PFSK-1 (cell line): Measurements from ENCODE around the gene AIFM3.

Experiments
- FOXP2 ChIP-seq: optimal IDR thresholded peaks from 2 replicates; pipeline ENCODE3; 2011; ENCODE audit warnings: borderline replicate concordance, control low read depth, inconsistent platforms; ENCODE audit not compliant: insufficient read depth; ENCODE audit errors: extremely low read length, extremely low read depth
- POLR2AphosphoS5 ChIP-seq: IDR thresholded peaks from 2 replicates; pipeline ENCODE4 v1.6.1; 2012; ENCODE audit warnings: low read depth, mild to moderate bottlenecking, control low read depth, low read length, moderate library complexity
- SIN3A ChIP-seq: IDR thresholded peaks from 2 replicates; pipeline ENCODE4 v1.6.1; 2012; ENCODE audit warnings: mild to moderate bottlenecking, low read length, moderate library complexity, borderline replicate concordance; ENCODE audit not compliant: insufficient read depth
- TAF1 ChIP-seq: IDR thresholded peaks from 2 replicates; pipeline ENCODE4 v1.6.1; 2012; ENCODE audit warnings: low read length, control low read depth, borderline replicate concordance; ENCODE audit not compliant: insufficient read depth
- TF ChIP-seq, protein P1 (sequence below), 2 experiments: IDR thresholded peaks; 2 replicates each; pipeline versions ENCODE4 v1.6.1 to v1.8.0; 2011 to 2012; ENCODE audit warnings: low read depth in 2 of 2, low read length in 2 of 2, control low read depth in 1 of 2, inconsistent platforms in 1 of 2, mild to moderate bottlenecking in 1 of 2, moderate library complexity in 1 of 2; ENCODE audit not compliant: insufficient read depth in 1 of 2

DNA sequence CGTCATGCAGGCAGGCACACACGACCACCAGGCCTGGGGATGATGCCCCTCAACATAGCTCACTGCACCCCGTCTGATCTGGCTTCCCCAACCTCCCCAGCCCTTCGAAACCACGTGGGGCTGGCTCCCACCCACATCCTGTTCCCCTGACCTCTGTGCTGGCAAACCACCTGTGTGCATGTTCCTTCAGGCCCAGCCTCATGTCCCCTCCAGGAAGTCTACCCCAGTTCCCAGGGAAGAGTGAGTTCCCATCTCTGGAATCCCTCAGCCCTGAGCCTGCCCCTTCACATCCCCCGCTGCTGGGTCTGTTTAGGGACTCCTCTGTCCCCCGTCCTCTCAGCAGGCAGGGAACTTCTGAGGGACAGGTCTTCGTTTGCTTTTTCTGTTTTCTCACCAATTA, 58.2 kb downstream of the AIFM3 start:
- TF ChIP-seq SIN3A (no peak), FOXP2 (no peak), POLR2AphosphoS5 (no peak), TAF1 (no peak)
- TF ChIP-seq, protein P1, sequence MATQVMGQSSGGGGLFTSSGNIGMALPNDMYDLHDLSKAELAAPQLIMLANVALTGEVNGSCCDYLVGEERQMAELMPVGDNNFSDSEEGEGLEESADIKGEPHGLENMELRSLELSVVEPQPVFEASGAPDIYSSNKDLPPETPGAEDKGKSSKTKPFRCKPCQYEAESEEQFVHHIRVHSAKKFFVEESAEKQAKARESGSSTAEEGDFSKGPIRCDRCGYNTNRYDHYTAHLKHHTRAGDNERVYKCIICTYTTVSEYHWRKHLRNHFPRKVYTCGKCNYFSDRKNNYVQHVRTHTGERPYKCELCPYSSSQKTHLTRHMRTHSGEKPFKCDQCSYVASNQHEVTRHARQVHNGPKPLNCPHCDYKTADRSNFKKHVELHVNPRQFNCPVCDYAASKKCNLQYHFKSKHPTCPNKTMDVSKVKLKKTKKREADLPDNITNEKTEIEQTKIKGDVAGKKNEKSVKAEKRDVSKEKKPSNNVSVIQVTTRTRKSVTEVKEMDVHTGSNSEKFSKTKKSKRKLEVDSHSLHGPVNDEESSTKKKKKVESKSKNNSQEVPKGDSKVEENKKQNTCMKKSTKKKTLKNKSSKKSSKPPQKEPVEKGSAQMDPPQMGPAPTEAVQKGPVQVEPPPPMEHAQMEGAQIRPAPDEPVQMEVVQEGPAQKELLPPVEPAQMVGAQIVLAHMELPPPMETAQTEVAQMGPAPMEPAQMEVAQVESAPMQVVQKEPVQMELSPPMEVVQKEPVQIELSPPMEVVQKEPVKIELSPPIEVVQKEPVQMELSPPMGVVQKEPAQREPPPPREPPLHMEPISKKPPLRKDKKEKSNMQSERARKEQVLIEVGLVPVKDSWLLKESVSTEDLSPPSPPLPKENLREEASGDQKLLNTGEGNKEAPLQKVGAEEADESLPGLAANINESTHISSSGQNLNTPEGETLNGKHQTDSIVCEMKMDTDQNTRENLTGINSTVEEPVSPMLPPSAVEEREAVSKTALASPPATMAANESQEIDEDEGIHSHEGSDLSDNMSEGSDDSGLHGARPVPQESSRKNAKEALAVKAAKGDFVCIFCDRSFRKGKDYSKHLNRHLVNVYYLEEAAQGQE (IDR thresholded peaks at IDR 0.05; ENCODE audit: insufficient read depth in 1 of 2, low read depth in 2 of 2, low read length in 2 of 2) = no peak
